Astrocyte (in vitro differentiated cells and primary cell): ENCODE results near the gene PAX3.

Source experiments
- EZH2 ChIP-seq: IDR thresholded peaks from 2 replicates; pipeline ENCODE4 v1.6.1; 2012; ENCODE audit warnings: mild to moderate bottlenecking, low read length, inconsistent platforms; ENCODE audit not compliant: insufficient read depth
- TF ChIP-seq, protein P1 (sequence below): IDR thresholded peaks from 2 replicates; pipeline ENCODE4 v1.5.1; 2011; ENCODE audit warnings: low read depth, mild to moderate bottlenecking, inconsistent platforms, low read length, moderate library complexity; ENCODE audit not compliant: insufficient read depth

DNA sequence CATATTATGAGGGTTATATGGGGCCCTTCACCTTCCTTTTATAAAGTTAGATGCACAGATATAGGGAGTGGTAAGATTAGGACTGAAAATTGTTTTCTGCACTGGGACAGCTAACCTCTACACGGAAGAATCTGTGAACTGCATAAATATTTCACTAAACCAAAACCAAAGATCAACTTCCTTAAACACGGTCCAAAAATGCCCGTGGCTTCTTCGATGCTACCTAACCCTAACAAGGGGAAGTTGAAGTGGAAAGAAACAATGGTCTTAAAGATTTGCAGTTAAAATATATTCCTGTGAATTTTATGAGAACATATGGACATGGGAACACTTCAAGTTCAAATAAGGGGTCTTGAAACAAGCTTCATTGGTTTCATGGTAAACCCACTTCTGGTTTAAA, 33.3 kb upstream of the PAX3 start:
- TF ChIP-seq EZH2 = no peak
- TF ChIP-seq, protein P1, sequence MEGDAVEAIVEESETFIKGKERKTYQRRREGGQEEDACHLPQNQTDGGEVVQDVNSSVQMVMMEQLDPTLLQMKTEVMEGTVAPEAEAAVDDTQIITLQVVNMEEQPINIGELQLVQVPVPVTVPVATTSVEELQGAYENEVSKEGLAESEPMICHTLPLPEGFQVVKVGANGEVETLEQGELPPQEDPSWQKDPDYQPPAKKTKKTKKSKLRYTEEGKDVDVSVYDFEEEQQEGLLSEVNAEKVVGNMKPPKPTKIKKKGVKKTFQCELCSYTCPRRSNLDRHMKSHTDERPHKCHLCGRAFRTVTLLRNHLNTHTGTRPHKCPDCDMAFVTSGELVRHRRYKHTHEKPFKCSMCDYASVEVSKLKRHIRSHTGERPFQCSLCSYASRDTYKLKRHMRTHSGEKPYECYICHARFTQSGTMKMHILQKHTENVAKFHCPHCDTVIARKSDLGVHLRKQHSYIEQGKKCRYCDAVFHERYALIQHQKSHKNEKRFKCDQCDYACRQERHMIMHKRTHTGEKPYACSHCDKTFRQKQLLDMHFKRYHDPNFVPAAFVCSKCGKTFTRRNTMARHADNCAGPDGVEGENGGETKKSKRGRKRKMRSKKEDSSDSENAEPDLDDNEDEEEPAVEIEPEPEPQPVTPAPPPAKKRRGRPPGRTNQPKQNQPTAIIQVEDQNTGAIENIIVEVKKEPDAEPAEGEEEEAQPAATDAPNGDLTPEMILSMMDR = no peak
